ENCODE measurements around the gene TMEM266.

The TMEM266 gene

GRCh38 chr15:76065793-76066192 is 6.0 kb downstream of the TMEM266 start:
- DNase-seq (ENCODE audit: low read depth), result no peak

DNA sequence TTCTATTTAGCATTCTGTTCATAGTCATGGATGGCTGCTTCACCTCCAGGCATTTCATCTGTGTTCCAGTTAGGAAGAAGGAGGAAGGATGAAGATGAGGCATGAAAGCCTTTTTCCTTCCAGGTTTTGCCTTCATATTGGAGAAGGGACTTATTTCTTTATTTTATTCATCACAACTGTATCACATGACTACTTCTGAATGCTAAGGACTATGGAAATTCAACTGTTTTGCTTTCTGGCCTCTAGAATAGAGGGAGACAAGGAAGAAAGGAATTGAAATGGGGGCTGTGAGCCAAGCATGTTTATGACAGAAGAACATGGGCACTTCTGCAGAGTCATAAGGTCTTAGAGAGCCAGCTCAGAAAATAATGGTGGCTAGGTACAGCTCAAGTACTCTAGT is 10.4 kb downstream of the TMEM266 start:
- DNase-seq (ENCODE audit: low read depth), result no peak

- DNase-seq (ENCODE audit: low read depth), result no peak
Observed at GRCh38 chr15:76070921-76071635, 11.3 kb downstream of the TMEM266 start.

DNA sequence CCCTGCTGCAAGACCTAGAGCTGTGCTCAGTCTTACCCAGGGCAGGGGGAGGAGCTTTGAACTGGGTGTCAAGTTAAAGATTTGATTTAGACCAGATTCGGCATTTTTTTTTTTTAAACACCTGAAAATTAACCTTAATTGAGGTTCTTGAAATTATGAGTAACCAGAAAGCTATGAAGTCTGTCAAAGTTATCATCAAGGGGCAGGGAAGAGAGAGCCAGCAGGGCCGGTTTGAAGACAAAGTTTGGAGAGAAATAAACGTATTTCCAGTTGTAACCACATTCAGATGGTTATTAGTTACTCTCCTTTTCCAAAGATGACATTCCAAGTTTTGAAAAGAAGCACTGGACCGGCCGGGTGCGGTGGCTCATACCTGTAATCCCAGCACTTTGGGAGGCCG is 12.0 kb downstream of the TMEM266 start:
- DNase-seq (ENCODE audit: low read depth), result no peak

GRCh38 chr15:76073554-76073953 is 13.8 kb downstream of the TMEM266 start:
- DNase-seq (ENCODE audit: low read depth), result no peak

DNA sequence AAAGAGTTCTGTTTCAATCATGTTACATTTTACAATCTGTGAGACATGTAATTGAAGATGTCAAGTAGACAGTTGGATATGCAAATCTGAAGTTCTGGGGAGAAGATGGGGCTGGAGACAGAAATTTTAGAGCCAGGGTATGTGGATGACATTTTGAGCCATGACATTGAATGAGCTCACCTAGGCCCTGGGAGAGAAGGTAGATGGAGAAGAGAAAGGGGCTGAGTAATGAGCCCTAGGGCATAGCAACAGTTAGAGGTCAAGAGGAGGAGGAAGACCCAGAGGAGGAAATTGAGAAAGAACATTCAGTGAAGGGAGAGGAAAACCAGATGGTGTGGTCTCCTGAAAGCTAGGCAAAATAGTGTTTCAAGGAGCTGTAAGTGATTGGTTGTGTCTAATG is 15.3 kb downstream of the TMEM266 start:
- DNase-seq (ENCODE audit: low read depth), result no peak

GRCh38 chr15:76078285-76078877 is 18.6 kb downstream of the TMEM266 start:
- DNase-seq (ENCODE audit: low read depth), result no peak

DNA sequence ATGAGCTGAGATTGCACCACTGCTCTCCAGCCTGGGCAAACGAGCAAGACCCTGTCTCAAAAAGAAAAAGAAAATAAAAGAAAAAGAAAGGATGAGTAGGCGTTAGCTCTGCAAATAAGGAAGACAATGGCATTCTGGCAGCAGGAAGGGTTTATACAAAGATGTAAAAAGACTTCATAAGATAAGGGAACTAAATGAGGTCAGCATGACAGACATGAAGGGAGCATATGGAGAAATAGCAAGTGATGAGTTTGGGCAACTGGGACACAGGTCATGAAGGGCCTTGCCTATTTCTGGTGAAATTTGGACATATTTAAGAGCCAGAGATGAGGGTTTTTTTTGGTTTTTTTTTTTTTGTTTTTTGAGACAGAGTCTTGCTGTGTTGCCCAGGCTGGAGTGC is 24.5 kb downstream of the TMEM266 start:
- DNase-seq (ENCODE audit: low read depth), result no peak

- DNase-seq (ENCODE audit: low read depth), result no peak
Observed at GRCh38 chr15:76098685-76099084, 38.9 kb downstream of the TMEM266 start.

- no peak for DNase-seq (ENCODE audit: low read depth)
Observed at GRCh38 chr15:76099388-76099787, 39.6 kb downstream of the TMEM266 start.

- no peak for DNase-seq (ENCODE audit: low read depth)
Observed at GRCh38 chr15:76100361-76100760, 40.6 kb downstream of the TMEM266 start.

DNA sequence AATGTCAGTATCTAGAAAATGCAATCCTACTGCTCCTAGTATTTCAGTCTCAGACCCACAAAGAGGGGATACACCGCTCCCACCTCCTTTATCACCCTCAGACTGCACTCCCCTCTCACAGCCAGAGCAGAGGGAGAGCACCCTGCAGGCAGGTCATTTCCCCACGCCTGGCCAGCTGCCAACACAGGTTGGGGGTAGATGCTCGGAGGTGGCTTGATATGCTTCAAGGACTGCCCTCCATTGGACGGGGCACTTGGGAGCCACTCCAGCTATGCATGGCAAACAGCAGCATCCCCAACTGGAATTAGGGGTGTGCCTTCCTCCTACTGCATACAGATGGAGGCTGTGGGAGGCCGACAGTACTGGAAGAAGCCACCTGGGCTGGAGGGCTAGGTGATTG is 41.9 kb downstream of the TMEM266 start:
- DNase-seq (ENCODE audit: low read depth), result no peak

GRCh38 chr15:76105391-76105790 is 45.6 kb downstream of the TMEM266 start:
- DNase-seq (ENCODE audit: low read depth), result no peak

DNA sequence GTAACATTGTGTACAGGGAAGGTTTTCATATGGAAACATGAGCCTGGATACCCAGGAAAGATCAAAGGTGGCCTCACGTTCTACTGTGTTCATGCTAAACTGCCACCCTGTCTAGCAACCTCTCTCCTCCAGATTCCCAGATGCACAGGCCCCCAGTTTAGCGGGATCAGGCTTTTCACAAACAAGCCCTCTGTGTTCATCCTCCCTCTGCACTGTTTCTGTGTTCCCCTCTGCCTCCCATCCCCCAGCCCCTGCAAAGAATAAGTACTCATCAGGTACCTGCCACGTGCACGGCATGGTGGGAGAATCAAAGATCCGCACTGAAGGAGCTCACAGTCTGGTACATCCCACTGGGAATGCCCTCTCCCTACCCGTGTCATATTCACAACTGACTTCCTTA is 46.1 kb downstream of the TMEM266 start:
- DNase-seq (ENCODE audit: low read depth), result no peak

GRCh38 chr15:76107169-76107568 is 47.4 kb downstream of the TMEM266 start:
- no peak for DNase-seq (ENCODE audit: low read depth)

DNA sequence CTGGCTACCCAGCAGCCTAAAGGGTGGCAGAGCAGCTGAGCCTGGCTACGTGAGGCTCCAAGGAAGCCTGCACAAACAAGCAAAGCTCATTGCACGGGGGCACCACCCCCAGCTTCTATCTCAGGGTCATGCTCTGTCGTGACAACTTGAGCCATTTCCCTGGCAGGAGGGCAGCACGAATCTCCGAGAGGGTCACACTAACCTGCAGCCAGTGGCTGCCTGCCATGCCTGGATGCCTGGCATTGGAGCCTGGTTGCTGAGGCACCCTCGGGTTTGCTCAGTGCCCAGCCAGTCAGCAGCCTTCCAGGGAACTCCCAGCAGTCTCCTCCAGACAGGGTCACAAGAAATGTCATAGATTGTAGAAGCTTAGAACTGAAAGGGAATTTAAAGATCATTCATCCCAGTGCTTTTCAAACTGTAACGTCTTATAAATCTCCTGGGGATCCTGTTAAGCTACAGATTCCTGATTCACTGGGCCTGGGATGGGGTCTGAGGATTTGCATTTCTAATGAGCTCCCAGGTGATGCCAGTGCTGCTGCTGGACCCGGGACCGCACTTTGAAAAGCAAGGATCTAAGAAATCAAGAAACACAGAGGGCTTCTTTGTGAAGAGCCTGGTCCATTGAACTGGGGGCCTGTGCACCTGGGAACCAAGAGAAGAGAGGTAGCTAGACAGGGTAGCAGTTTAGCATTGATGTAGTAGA is 48.4 kb downstream of the TMEM266 start:
- no peak for DNase-seq (ENCODE audit: low read depth)

- no peak for DNase-seq (ENCODE audit: low read depth)
Observed at GRCh38 chr15:76109046-76109445, 49.3 kb downstream of the TMEM266 start.

GRCh38 chr15:76114561-76114960 is 54.8 kb downstream of the TMEM266 start:
- no peak for DNase-seq (ENCODE audit: low read depth)

GRCh38 chr15:76116138-76116885 is 56.5 kb downstream of the TMEM266 start:
- DNase-seq (ENCODE audit: low read depth), result no peak

GRCh38 chr15:76117181-76117580 is 57.4 kb downstream of the TMEM266 start:
- DNase-seq (ENCODE audit: low read depth), result no peak

- no peak for DNase-seq (ENCODE audit: low read depth)
Observed at GRCh38 chr15:76118767-76119166, 59.0 kb downstream of the TMEM266 start.

- DNase-seq (ENCODE audit: low read depth), result no peak
Observed at GRCh38 chr15:76123031-76123430, 63.2 kb downstream of the TMEM266 start.

GRCh38 chr15:76127169-76127568 is 67.4 kb downstream of the TMEM266 start:
- no peak for DNase-seq (ENCODE audit: low read depth)

Measured in activated T-cell treated with anti-CD3 and anti-CD28 coated beads for 1 hour (primary cell).